NCI-H2107 (cell line): ENCODE data around the gene TCAP.
"Not testable (repeated sequence)": the region's sequence is repeated elsewhere in the genome, so short reads cannot be mapped to it uniquely, and the experiment has no call there.

Source experiments
- DNase-seq: peaks from one replicate; lab custom pipeline; 2025; lab: John Stamatoyannopoulos, UW

Gene TCAP

GRCh38 chr17:39705786-39706348, 40.7 kb downstream of the TCAP start:
- DNase-seq: no peak

- no peak for DNase-seq
These were observed 41.2 kb downstream of the TCAP start for GRCh38 chr17:39706383-39706782.

GRCh38 chr17:39706921-39707337, 41.8 kb downstream of the TCAP start:
- DNase-seq: no peak

- DNase-seq: no peak
These were observed 44.3 kb downstream of the TCAP start for GRCh38 chr17:39709319-39709997.

- no peak for DNase-seq
These were observed 45.1 kb downstream of the TCAP start for GRCh38 chr17:39709998-39710964.

- not testable (repeated sequence) for DNase-seq
These were observed 45.9 kb downstream of the TCAP start for GRCh38 chr17:39711071-39711470.

- no peak for DNase-seq
These were observed 46.7 kb downstream of the TCAP start for GRCh38 chr17:39711851-39712250.

- no peak for DNase-seq
These were observed 49.1 kb downstream of the TCAP start for GRCh38 chr17:39714234-39714633.

- DNase-seq: no peak
These were observed 50.4 kb downstream of the TCAP start for GRCh38 chr17:39715375-39716072.
